Caco-2 (cell line): ENCODE data around the gene PRR33. TPM values are rescaled to one million over a fixed set of nuclear protein-coding genes. Genes with fewer than 3 reads are reported as not detected.

Source experiments
- BruUV-seq: library from RNA; stranded (reverse); fragments of 400-500 nt; replicated peaks from 2 replicates; lab custom pipeline; 2021; lab: Mats Ljungman, UMichigan
- CTCF ChIA-PET: fragments of 300-600 bp; sonication (Branson Sonifier 250); formaldehyde crosslinking; loops from one replicate; lab custom pipeline; 2022; ENCODE audit warnings: antibody characterized with exemption; lab: Charles Lee
- POLR2A ChIA-PET: fragments of 300-600 bp; sonication (Branson Sonifier 250); formaldehyde crosslinking; loops from one replicate; lab custom pipeline; 2022; ENCODE audit warnings: antibody characterized with exemption; lab: Charles Lee
- DNase-seq, 2 experiments: peaks; one replicate each; pipeline versions ENCODE4 v3.0.0 to v3.0.0-alpha.2; 2020 to 2022
- H3K27me3 ChIP-seq: replicated peaks from 2 replicates; pipeline ENCODE4 v1.6.0; 2011; ENCODE audit warnings: low read length; ENCODE audit not compliant: control insufficient read depth, insufficient read depth
- H3K36me3 ChIP-seq: 2 replicates; pipeline ENCODE4 v1.5.1; 2011; ENCODE audit warnings: low read length; ENCODE audit not compliant: control insufficient read depth, insufficient read depth
- H3K4me1 ChIP-seq: fragments of 250-450 bp; sonication (Bioruptor Pico); 2 replicates; pipeline ENCODE4 v1.5.1; 2020; ENCODE audit warnings: mild to moderate bottlenecking
- H3K4me3 ChIP-seq: 2 replicates; pipeline ENCODE4 v1.5.1; 2011; ENCODE audit warnings: low read depth, mild to moderate bottlenecking, control low read depth, low read length
- H3K9me3 ChIP-seq: fragments of 250-450 bp; sonication (Bioruptor Pico); 2 replicates; pipeline ENCODE4 v1.5.1; 2020; ENCODE audit warnings: mild to moderate bottlenecking, moderate library complexity
- H3K27ac Mint-ChIP-seq: one replicate; pipeline ENCODE4 v1.8.0; 2022; ENCODE audit warnings: mixed read lengths; ENCODE audit not compliant: unreplicated experiment
- H3K27me3 Mint-ChIP-seq: one replicate; pipeline ENCODE4 v1.8.0; 2022; ENCODE audit warnings: mixed read lengths; ENCODE audit not compliant: insufficient read depth, unreplicated experiment
- H3K36me3 Mint-ChIP-seq: one replicate; pipeline ENCODE4 v1.8.0; 2022; ENCODE audit warnings: mild to moderate bottlenecking, mixed read lengths; ENCODE audit not compliant: insufficient read depth, unreplicated experiment
- H3K4me1 Mint-ChIP-seq: one replicate; pipeline ENCODE4 v1.8.0; 2022; ENCODE audit warnings: low read depth, mixed read lengths; ENCODE audit not compliant: unreplicated experiment
- H3K4me3 Mint-ChIP-seq: one replicate; pipeline ENCODE4 v1.8.0; 2022; ENCODE audit warnings: mild to moderate bottlenecking, moderate library complexity, mixed read lengths; ENCODE audit not compliant: unreplicated experiment
- H3K9me3 Mint-ChIP-seq: one replicate; pipeline ENCODE4 v1.8.0; 2022; ENCODE audit warnings: mixed read lengths; ENCODE audit not compliant: unreplicated experiment
- intact Hi-C: fragments of 100-400 bp; cut with micrococcal nuclease; formaldehyde crosslinking; loops from one replicate; pipeline ENCODE4 v1.10.0; 2022; ENCODE audit not compliant: unreplicated experiment
- microRNA-seq: library from miRNA; unstranded; fragments of <30 nt; microRNA quantifications from one replicate; pipeline ENCODE4 v1.2.0, GENCODE V29; 2022
- total RNA-seq: library from RNA; stranded (reverse); gene quantifications from 2 replicates; pipeline ENCODE4 v1.2.3, GENCODE V29; 2022
- TF ChIP-seq, protein P1 (sequence below), 2 experiments: fragments of 200-600 bp in 1 of 2; IDR thresholded peaks; 1 replicate in 1 of 2; 2 replicates in 1 of 2; pipeline versions ENCODE4 v1.5.1 to v1.8.0; 2011 to 2022; ENCODE audit warnings: antibody characterized with exemption in 1 of 2, control low read depth in 1 of 2, inconsistent platforms in 1 of 2, low read depth in 1 of 2, low read length in 1 of 2, mild to moderate bottlenecking in 1 of 2, moderate library complexity in 1 of 2; ENCODE audit not compliant: insufficient read depth in 1 of 2, severe bottlenecking in 1 of 2, unreplicated experiment in 1 of 2

Gene PRR33
- total RNA-seq, 1 experiment from 2014 or later: not detected

DNA sequence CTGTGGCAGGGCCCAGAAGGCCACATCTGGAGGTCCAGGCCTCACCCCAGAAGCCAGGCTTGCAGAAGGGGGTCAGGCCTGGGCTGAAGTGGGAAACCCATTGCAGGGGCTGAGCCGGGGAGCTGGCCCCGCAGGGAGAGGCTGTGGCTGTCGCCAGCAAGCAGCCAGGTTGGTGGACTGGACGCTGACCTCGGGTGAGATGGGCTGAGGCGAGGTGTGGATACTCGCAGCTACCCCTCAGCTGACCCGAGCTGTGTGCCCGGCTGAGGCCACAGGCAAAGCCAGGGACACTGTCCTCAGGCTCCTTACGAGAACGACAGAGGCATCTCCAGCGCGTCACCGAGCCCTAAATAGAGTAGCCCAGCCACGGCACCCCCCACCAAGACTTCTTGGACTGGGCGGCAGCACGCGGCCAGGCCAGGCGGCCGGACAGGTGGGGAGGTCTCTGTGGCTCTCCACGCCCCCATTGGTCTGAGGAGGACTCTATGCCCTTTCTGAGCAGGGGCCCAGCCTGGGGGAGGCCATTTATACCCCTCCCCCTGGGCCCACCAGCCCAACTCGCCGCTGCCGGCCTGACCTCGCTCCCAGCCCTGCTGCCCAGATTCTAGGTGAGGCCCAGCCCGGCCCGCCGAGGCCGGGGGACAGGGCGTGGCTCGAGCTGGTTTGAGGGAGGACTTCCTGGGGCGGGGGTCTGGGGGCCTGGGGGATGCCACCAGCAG lies 53.1 kb downstream of the PRR33 start, which contains the start of gene TNNI2:
Gene TNNI2, plus strand, starts transcription at position 556 of the 719 bp plus-strand sequence. CDS start 716 bp downstream, outside the sequence.
- Mint-ChIP-seq H3K9me3 (no peaks in the 10 kb centered on the region), H3K36me3 (peaks cover 13% of the 10 kb centered on the region), H3K27me3 (no peaks in the 10 kb centered on the region), H3K27ac (no peak within 1 kb of the TSS), H3K4me3 (no peak within 1 kb of the TSS), H3K4me1 (peaks cover 10% of the 10 kb centered on the region)
- intact Hi-C loops: no loop called here
- no TSS peak for BruUV-seq
- DNase-seq: no peak
- H3K4me1 ChIP-seq: peaks cover 32% of the 10 kb centered on the region
- ChIA-PET CTCF (interaction anchor here (0.6 kb wide), 2 partner anchors 10 kb away, joined by 3 read pairs; no protein-coding TSS in a partner anchor), POLR2A (interaction anchor here (0.7 kb wide), 1 partner anchor 318 kb away, joined by 3 read pairs; no protein-coding TSS in a partner anchor)
- TF ChIP-seq, protein P1, sequence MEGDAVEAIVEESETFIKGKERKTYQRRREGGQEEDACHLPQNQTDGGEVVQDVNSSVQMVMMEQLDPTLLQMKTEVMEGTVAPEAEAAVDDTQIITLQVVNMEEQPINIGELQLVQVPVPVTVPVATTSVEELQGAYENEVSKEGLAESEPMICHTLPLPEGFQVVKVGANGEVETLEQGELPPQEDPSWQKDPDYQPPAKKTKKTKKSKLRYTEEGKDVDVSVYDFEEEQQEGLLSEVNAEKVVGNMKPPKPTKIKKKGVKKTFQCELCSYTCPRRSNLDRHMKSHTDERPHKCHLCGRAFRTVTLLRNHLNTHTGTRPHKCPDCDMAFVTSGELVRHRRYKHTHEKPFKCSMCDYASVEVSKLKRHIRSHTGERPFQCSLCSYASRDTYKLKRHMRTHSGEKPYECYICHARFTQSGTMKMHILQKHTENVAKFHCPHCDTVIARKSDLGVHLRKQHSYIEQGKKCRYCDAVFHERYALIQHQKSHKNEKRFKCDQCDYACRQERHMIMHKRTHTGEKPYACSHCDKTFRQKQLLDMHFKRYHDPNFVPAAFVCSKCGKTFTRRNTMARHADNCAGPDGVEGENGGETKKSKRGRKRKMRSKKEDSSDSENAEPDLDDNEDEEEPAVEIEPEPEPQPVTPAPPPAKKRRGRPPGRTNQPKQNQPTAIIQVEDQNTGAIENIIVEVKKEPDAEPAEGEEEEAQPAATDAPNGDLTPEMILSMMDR (IDR thresholded peaks at IDR 0.05; ENCODE audit: insufficient read depth in 1 of 2, low read depth in 1 of 2, low read length in 1 of 2, severe bottlenecking in 1 of 2, unreplicated experiment in 1 of 2): no peak
- H3K9me3 ChIP-seq: no peaks in the 10 kb centered on the region
- H3K36me3 ChIP-seq: no peaks in the 10 kb centered on the region
- H3K4me3 ChIP-seq: no peak within 1 kb of the TSS
- no peaks in the 10 kb centered on the region for H3K27me3 ChIP-seq

Small RNA genes within 50 kb of the gene (microRNA-seq; reads per million reads assigned to microRNA genes)
- not detected for gene MIR4298
- not detected for gene MIR7847

Other genes with a start within 250 kb of the PRR33 start
- not detected in 2 replicates for gene KRTAP5-6, start 194.7 kb downstream of the PRR33 start, total RNA-seq
- gene IFITM10, start 141.3 kb downstream of the PRR33 start, total RNA-seq: 1.3 and 2.7 TPM in 2 replicates
- 328 and 335 TPM in 2 replicates for gene CTSD, start 128.0 kb downstream of the PRR33 start, total RNA-seq
- 11.3 and 14.9 TPM in 2 replicates for gene SYT8, start 56.9 kb downstream of the PRR33 start, total RNA-seq
- 5.7 and 8.6 TPM in 2 replicates for gene TNNI2, start 52.9 kb downstream of the PRR33 start, total RNA-seq
- gene LSP1, start 38.8 kb downstream of the PRR33 start, total RNA-seq: 1.5 TPM in 1 of 2 replicates, not detected in the other
- 0.88 and 2.8 TPM in 2 replicates for gene TNNT3, start 27.8 kb upstream of the PRR33 start, total RNA-seq
- gene MRPL23, start 55.4 kb upstream of the PRR33 start, total RNA-seq: 7.8 and 15.0 TPM in 2 replicates
- gene H19, start 105.9 kb upstream of the PRR33 start, total RNA-seq: 1.5 TPM in 2 replicates
- gene IGF2, start 247.5 kb upstream of the PRR33 start, total RNA-seq: 1,375 and 1,397 TPM in 2 replicates